GM12878 (cell line): ENCODE data around the gene AGFG1. TPM values are rescaled to one million over a fixed set of nuclear protein-coding genes. Genes with fewer than 3 reads are reported as not detected.

Experiments used
- CEBPB ChIP-seq, 2 experiments: fragments of 150-350 bp in 1 of 2; IDR thresholded peaks; 2 replicates each; pipeline ENCODE4 v1.6.1; 2012 to 2014; ENCODE audit warnings: low read depth in 2 of 2, low read length in 2 of 2, borderline replicate concordance in 1 of 2, inconsistent platforms in 1 of 2
- CHD2 ChIP-seq: IDR thresholded peaks from 2 replicates; pipeline ENCODE4 v1.6.1; 2011; ENCODE audit warnings: low read depth, low read length, improper control_type of control experiment, borderline replicate concordance
- DPF2 ChIP-seq: fragments of 450-650 bp; IDR thresholded peaks from 2 replicates; pipeline ENCODE4 v1.6.1; 2017; ENCODE audit warnings: mild to moderate bottlenecking
- E4F1 ChIP-seq: fragments of 450-650 bp; IDR thresholded peaks from 2 replicates; pipeline ENCODE4 v1.6.1; 2018; ENCODE audit warnings: borderline replicate concordance, mild to moderate bottlenecking; ENCODE audit not compliant: partially characterized antibody
- FOS ChIP-seq: IDR thresholded peaks from 3 replicates; pipeline ENCODE4 v1.6.1; 2011; ENCODE audit warnings: borderline replicate concordance; ENCODE audit not compliant: insufficient read length; ENCODE audit errors: extremely low read depth
- GABPA ChIP-seq: IDR thresholded peaks from 2 replicates; pipeline ENCODE4 v1.6.1; 2014; ENCODE audit warnings: antibody characterized with exemption, low read depth, mild to moderate bottlenecking, inconsistent platforms
- HDAC6 ChIP-seq: fragments of 200-600 bp; sonication (generic); IDR thresholded peaks from one replicate; pipeline ENCODE4 v1.8.0; 2017; ENCODE audit warnings: antibody characterized with exemption; ENCODE audit not compliant: unreplicated experiment
- KAT2A ChIP-seq: conservative IDR thresholded peaks from 2 replicates; pipeline ENCODE4 v1.6.1; 2011; ENCODE audit warnings: low read depth, low read length; ENCODE audit not compliant: control insufficient read depth
- MYB ChIP-seq: fragments of 150-350 bp; IDR thresholded peaks from 2 replicates; pipeline ENCODE4 v1.6.1; 2014; ENCODE audit warnings: mild to moderate bottlenecking, low read depth, low read length, borderline replicate concordance
- NBN ChIP-seq: fragments of 450-650 bp; IDR thresholded peaks from 2 replicates; pipeline ENCODE4 v1.6.1; 2016
- NFIC ChIP-seq: IDR thresholded peaks from 2 replicates; pipeline ENCODE4 v1.6.1; 2012; ENCODE audit warnings: low read depth, mild to moderate bottlenecking, inconsistent platforms, low read length, moderate library complexity
- NFXL1 ChIP-seq: fragments of 450-650 bp; IDR thresholded peaks from 2 replicates; pipeline ENCODE4 v1.6.1; 2017; ENCODE audit warnings: antibody characterized with exemption, mild to moderate bottlenecking, borderline replicate concordance
- NFYA ChIP-seq: IDR thresholded peaks from 2 replicates; pipeline ENCODE4 v1.6.1; 2011; ENCODE audit warnings: low read depth, mild to moderate bottlenecking, low read length, improper control_type of control experiment, borderline replicate concordance
- NKRF ChIP-seq: fragments of 450-650 bp; conservative IDR thresholded peaks from 2 replicates; pipeline ENCODE4 v1.6.1; 2017; ENCODE audit warnings: mild to moderate bottlenecking, moderate library complexity
- NR2C1 ChIP-seq: fragments of 450-650 bp; IDR thresholded peaks from 2 replicates; pipeline ENCODE4 v1.6.1; 2017; ENCODE audit warnings: antibody characterized with exemption, mild to moderate bottlenecking, moderate library complexity
- PML ChIP-seq: IDR thresholded peaks from 2 replicates; pipeline ENCODE4 v1.6.1; 2012; ENCODE audit warnings: low read length, inconsistent platforms
- POLR2AphosphoS2 ChIP-seq: IDR thresholded peaks from 2 replicates; pipeline ENCODE4 v1.6.1; 2011; ENCODE audit warnings: low read depth, mild to moderate bottlenecking, low read length, improper control_type of control experiment, moderate library complexity
- SMARCA5 ChIP-seq: fragments of 450-650 bp; IDR thresholded peaks from 2 replicates; pipeline ENCODE4 v1.6.1; 2017; ENCODE audit warnings: mild to moderate bottlenecking
- SREBF1 ChIP-seq: IDR thresholded peaks from 2 replicates; pipeline ENCODE4 v1.6.1; 2012; ENCODE audit warnings: mild to moderate bottlenecking, low read length
- SREBF2 ChIP-seq: IDR thresholded peaks from 2 replicates; pipeline ENCODE4 v1.6.1; 2012; ENCODE audit warnings: mild to moderate bottlenecking, low read length
- STAT3 ChIP-seq: IDR thresholded peaks from 2 replicates; pipeline ENCODE4 v1.6.1; 2011; ENCODE audit warnings: low read depth, low read length, improper control_type of control experiment
- TAF1 ChIP-seq: IDR thresholded peaks from 2 replicates; pipeline ENCODE4 v1.6.1; 2011; ENCODE audit warnings: mild to moderate bottlenecking, low read depth, low read length, borderline replicate concordance
- TARDBP ChIP-seq: IDR thresholded peaks from 2 replicates; pipeline ENCODE4 v1.6.1; 2016; ENCODE audit warnings: borderline replicate concordance
- TCF7 ChIP-seq: IDR thresholded peaks from 2 replicates; pipeline ENCODE4 v1.6.1; 2014; ENCODE audit warnings: antibody characterized with exemption, borderline replicate concordance
- YY1 ChIP-seq: IDR thresholded peaks from 2 replicates; pipeline ENCODE4 v1.6.1; 2011; ENCODE audit warnings: low read depth, mild to moderate bottlenecking, low read length
- ZBTB33 ChIP-seq: fragments of 450-650 bp; IDR thresholded peaks from 2 replicates; pipeline ENCODE4 v1.6.1; 2017; ENCODE audit warnings: mild to moderate bottlenecking
- ZNF622 ChIP-seq: fragments of 450-650 bp; IDR thresholded peaks from 2 replicates; pipeline ENCODE4 v1.6.1; 2017; ENCODE audit warnings: mild to moderate bottlenecking, inconsistent platforms
- ZSCAN29 ChIP-seq: fragments of 450-650 bp; IDR thresholded peaks from 2 replicates; pipeline ENCODE4 v1.6.1; 2017; ENCODE audit warnings: mild to moderate bottlenecking, moderate library complexity
- polyA plus RNA-seq, 11 experiments: library from polyadenylated mRNA; depleted of rRNA in 4 of 11; unstranded in 6 of 11; stranded (reverse) in 5 of 11; fragments of >200 nt; fragmentation: Nextera tagmentation in 4 of 11; fragmentation: Illumina TruSeq in 1 of 11; extraction: Ambion mirVana in 4 of 11; extraction: Trizol in 1 of 11; gene quantifications; 1 replicate in 1 of 11; 2 replicates in 10 of 11; pipeline versions ENCODE4 v1.2.1 to v1.2.3, GENCODE V29; 2011 to 2016; ENCODE audit warnings: inconsistent platforms in 2 of 11, missing spikeins in 2 of 11, low read depth in 1 of 11
- total RNA-seq, 4 experiments: library from RNA; depleted of rRNA in 3 of 4; stranded (reverse); fragments of >200 nt in 3 of 4; fragmentation: Illumina TruSeq in 1 of 4; extraction: Trizol in 1 of 4; gene quantifications; 2 replicates each; pipeline versions ENCODE4 v1.2.1 to v1.2.3, GENCODE V29; 2013 to 2021

The AGFG1 gene
- total and polyA plus RNA-seq, 10 of the 15 experiments (the other 5 are each of a cell fraction or from before 2014, with no cell fraction given), result 7.3 to 243 (median 81.7) TPM

- no peak for TF ChIP-seq E4F1
- TF ChIP-seq SREBF2, result no peak
- TF ChIP-seq STAT3, result no peak
- TF ChIP-seq ZNF622, result no peak
- no peak for TF ChIP-seq TAF1
- no peak for TF ChIP-seq HDAC6
- no peak for TF ChIP-seq POLR2AphosphoS2
- TF ChIP-seq ZSCAN29, result no peak
- no peak for TF ChIP-seq NFYA
- no peak for TF ChIP-seq CEBPB (IDR thresholded peaks at IDR 0.05; ENCODE audit: borderline replicate concordance in 1 of 2, low read depth in 2 of 2, low read length in 2 of 2)
- TF ChIP-seq PML, result no peak
- TF ChIP-seq CHD2, result no peak
- TF ChIP-seq SREBF1, result no peak
- no peak for TF ChIP-seq YY1
- no peak for TF ChIP-seq SMARCA5
- TF ChIP-seq GABPA, result no peak
- TF ChIP-seq DPF2, result peak; percentile 81
- TF ChIP-seq NBN, result no peak
- TF ChIP-seq MYB, result no peak
- TF ChIP-seq NR2C1, result no peak
- no peak for TF ChIP-seq NFIC
- TF ChIP-seq TCF7, result no peak
- TF ChIP-seq ZBTB33, result no peak
- TF ChIP-seq NKRF, result no peak
- TF ChIP-seq NFXL1, result no peak
- TF ChIP-seq TARDBP, result no peak
- no peak for TF ChIP-seq KAT2A
- TF ChIP-seq FOS, result no peak
Measured at GRCh38 chr2:227608561-227609338, 136.8 kb downstream of the AGFG1 start (continued).
